Central memory CD8-positive, alpha-beta T cell (primary cell): ENCODE results near the gene XIRP2.

ENCODE experiments used
- ATAC-seq: fragments of 150-1000 bp; cut with Tn5 transposase; replicated peaks from 2 replicates; pipeline ENCODE4 v1.10.0; 2022; ENCODE audit warnings: mild to moderate bottlenecking, moderate FRiP score, moderate number of reproducible peaks; ENCODE audit not compliant: poor library complexity, severe bottlenecking; ENCODE audit errors: extremely low read depth
- DNase-seq, 2 donors: peaks; one replicate each; pipeline ENCODE4 v3.0.0; 2021; ENCODE audit warnings: low spot score in 2 of 2
- H3K27ac Mint-ChIP-seq: one replicate; pipeline ENCODE4 v1.8.0; 2022; ENCODE audit warnings: low read depth, mild to moderate bottlenecking, moderate library complexity, mixed read lengths
- H3K27me3 Mint-ChIP-seq: one replicate; pipeline ENCODE4 v1.8.0; 2022; ENCODE audit warnings: mixed read lengths
- H3K36me3 Mint-ChIP-seq: one replicate; pipeline ENCODE4 v1.8.0; 2022; ENCODE audit warnings: mild to moderate bottlenecking, moderate library complexity, mixed read lengths; ENCODE audit not compliant: insufficient read depth
- H3K4me1 Mint-ChIP-seq: one replicate; pipeline ENCODE4 v1.8.0; 2022; ENCODE audit warnings: mixed read lengths
- H3K4me3 Mint-ChIP-seq: one replicate; pipeline ENCODE4 v1.8.0; 2022; ENCODE audit warnings: mild to moderate bottlenecking, moderate library complexity, mixed read lengths
- H3K9me3 Mint-ChIP-seq: one replicate; pipeline ENCODE4 v1.8.0; 2022; ENCODE audit warnings: mixed read lengths

Gene XIRP2

GRCh38 chr2:167132066-167132465 lies 243.8 kb downstream of the XIRP2 start:
- no peak for DNase-seq
- Mint-ChIP-seq H3K4me1 (no peaks in the 10 kb centered on the region), H3K27ac (no peak overlapping the region), H3K27me3 (no peaks in the 10 kb centered on the region), H3K36me3 (no peaks in the 10 kb centered on the region), H3K4me3 (no peak overlapping the region), H3K9me3 (peaks cover 2% of the 10 kb centered on the region)
- no peak for ATAC-seq

GRCh38 chr2:167132906-167133555 lies 244.8 kb downstream of the XIRP2 start:
- no peak for DNase-seq
- H3K4me3 Mint-ChIP-seq, result no peak overlapping the region
- H3K27me3 Mint-ChIP-seq, result no peaks in the 10 kb centered on the region
- H3K9me3 Mint-ChIP-seq, result no peaks in the 10 kb centered on the region
- ATAC-seq, result no peak
- no peaks in the 10 kb centered on the region for H3K4me1 Mint-ChIP-seq
- no peaks in the 10 kb centered on the region for H3K36me3 Mint-ChIP-seq
- H3K27ac Mint-ChIP-seq, result no peak overlapping the region

- no peaks in the 10 kb centered on the region for H3K4me1 Mint-ChIP-seq
- no peaks in the 10 kb centered on the region for H3K9me3 Mint-ChIP-seq
- H3K27ac Mint-ChIP-seq, result no peak overlapping the region
- no peak overlapping the region for H3K4me3 Mint-ChIP-seq
- H3K27me3 Mint-ChIP-seq, result no peaks in the 10 kb centered on the region
- DNase-seq, result no peak
- ATAC-seq, result no peak
- H3K36me3 Mint-ChIP-seq, result no peaks in the 10 kb centered on the region
Observed at GRCh38 chr2:167133614-167134013, 245.3 kb downstream of the XIRP2 start.

- Mint-ChIP-seq H3K27me3 (no peaks in the 10 kb centered on the region), H3K4me3 (no peak overlapping the region), H3K27ac (no peak overlapping the region), H3K36me3 (no peaks in the 10 kb centered on the region), H3K4me1 (no peaks in the 10 kb centered on the region), H3K9me3 (no peaks in the 10 kb centered on the region)
- ATAC-seq (no peak), DNase-seq (no peak)
Observed at GRCh38 chr2:167134381-167135072, 246.2 kb downstream of the XIRP2 start.

- Mint-ChIP-seq H3K4me1 (no peaks in the 10 kb centered on the region), H3K9me3 (no peaks in the 10 kb centered on the region), H3K4me3 (no peak overlapping the region), H3K27me3 (no peaks in the 10 kb centered on the region), H3K36me3 (no peaks in the 10 kb centered on the region), H3K27ac (no peak overlapping the region)
- ATAC-seq (no peak), DNase-seq (no peak)
Observed at GRCh38 chr2:167135706-167136105, 247.4 kb downstream of the XIRP2 start.

- Mint-ChIP-seq H3K27me3 (no peaks in the 10 kb centered on the region), H3K4me3 (no peak overlapping the region), H3K4me1 (no peaks in the 10 kb centered on the region), H3K27ac (no peak overlapping the region), H3K36me3 (no peaks in the 10 kb centered on the region), H3K9me3 (no peaks in the 10 kb centered on the region)
- ATAC-seq (no peak), DNase-seq (no peak)
Observed at GRCh38 chr2:167136879-167137596, 248.8 kb downstream of the XIRP2 start.

GRCh38 chr2:167140330-167140729 lies 252.1 kb downstream of the XIRP2 start:
- ATAC-seq, result no peak

GRCh38 chr2:167140767-167141166 lies 252.5 kb downstream of the XIRP2 start:
- Mint-ChIP-seq H3K9me3 (peaks cover 6% of the 10 kb centered on the region), H3K27ac (no peak overlapping the region), H3K27me3 (no peaks in the 10 kb centered on the region), H3K4me3 (no peak overlapping the region), H3K4me1 (no peaks in the 10 kb centered on the region), H3K36me3 (peaks cover 1% of the 10 kb centered on the region)
- no peak for DNase-seq
- ATAC-seq, result no peak

More at GRCh38 chr2:167140330-167140729, 252.1 kb downstream of the XIRP2 start:
- peaks cover 6% of the 10 kb centered on the region for H3K9me3 Mint-ChIP-seq
- no peaks in the 10 kb centered on the region for H3K27me3 Mint-ChIP-seq
- no peaks in the 10 kb centered on the region for H3K4me1 Mint-ChIP-seq
- no peak for DNase-seq
- peaks cover 1% of the 10 kb centered on the region for H3K36me3 Mint-ChIP-seq
- no peak overlapping the region for H3K27ac Mint-ChIP-seq
- H3K4me3 Mint-ChIP-seq, result no peak overlapping the region

- no peaks in the 10 kb centered on the region for H3K4me1 Mint-ChIP-seq
- peaks cover 6% of the 10 kb centered on the region for H3K9me3 Mint-ChIP-seq
- no peak overlapping the region for H3K27ac Mint-ChIP-seq
- peaks cover 1% of the 10 kb centered on the region for H3K36me3 Mint-ChIP-seq
- no peaks in the 10 kb centered on the region for H3K27me3 Mint-ChIP-seq
- ATAC-seq (no peak), DNase-seq (no peak)
- H3K4me3 Mint-ChIP-seq, result no peak overlapping the region
Observed at GRCh38 chr2:167142554-167142953, 254.3 kb downstream of the XIRP2 start.

DNA sequence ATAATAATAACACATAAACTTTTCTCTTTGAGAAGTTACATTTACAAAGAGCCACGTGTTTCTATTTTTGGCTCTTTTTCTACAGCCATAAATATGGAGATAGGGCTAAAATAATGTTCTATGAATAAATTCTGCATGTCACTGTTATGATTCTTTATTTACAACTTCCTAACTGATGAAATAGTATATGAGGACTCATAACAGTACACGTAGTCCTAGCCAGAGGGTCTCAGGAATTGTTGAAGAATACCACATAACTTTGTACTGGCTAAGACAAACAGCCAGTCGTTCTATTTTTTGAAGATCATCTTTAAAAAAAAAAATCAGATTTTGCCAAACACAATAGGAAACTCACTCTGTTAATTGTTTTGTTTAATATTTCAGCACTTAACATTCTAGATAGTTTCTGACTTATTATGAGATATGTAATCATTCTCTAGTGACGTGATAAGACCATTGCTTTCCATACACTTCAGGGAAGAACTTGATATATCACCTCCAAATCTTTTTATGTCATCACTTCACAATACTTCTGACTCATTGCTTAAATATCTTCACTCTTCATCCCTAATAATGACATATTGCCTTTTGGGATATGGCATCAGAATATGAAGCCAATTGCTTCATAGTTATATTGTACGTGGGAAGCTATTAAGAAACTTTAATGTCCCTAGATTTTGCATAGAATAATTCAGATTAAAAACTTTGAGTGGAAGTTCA lies 256.1 kb downstream of the XIRP2 start:
- DNase-seq, result no peak
- H3K4me3 Mint-ChIP-seq, result no peak overlapping the region
- H3K36me3 Mint-ChIP-seq, result peaks cover 1% of the 10 kb centered on the region
- H3K27ac Mint-ChIP-seq, result no peak overlapping the region
- no peaks in the 10 kb centered on the region for H3K4me1 Mint-ChIP-seq
- H3K27me3 Mint-ChIP-seq, result no peaks in the 10 kb centered on the region
- ATAC-seq, result no peak
- H3K9me3 Mint-ChIP-seq, result peaks cover 6% of the 10 kb centered on the region

DNA sequence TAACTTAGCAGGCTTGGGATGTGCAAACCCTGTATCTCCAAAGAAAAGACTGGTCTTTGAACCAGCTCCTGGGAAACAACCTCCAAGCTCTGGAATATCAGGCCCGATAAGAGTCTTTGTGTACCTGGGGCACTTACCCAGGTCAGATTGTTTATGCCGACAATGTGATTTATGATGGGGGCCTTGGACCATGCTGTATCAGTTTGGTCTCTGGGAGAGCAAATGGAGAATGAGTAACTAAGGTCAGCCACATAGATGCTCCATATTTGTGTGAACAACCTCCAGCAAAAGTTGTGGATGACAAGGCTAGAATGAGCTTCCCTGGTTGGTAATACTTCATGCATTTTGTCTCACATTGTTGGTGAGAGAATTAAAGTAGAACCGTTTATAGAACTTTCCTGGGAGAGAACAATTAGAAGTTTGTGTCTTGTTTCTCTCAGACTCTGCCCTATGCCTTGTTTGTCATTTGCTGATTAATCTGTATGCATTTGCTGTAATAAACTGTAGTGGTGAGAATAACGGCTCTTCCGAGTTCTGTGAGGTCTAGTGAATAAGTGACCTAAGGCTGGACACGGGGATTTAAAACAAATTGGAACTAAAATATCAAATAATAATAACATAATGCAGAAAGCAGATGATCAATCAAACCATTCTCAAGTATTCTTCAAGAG lies 259.1 kb downstream of the XIRP2 start:
- peaks cover 11% of the 10 kb centered on the region for H3K9me3 Mint-ChIP-seq
- no peak for ATAC-seq
- H3K4me1 Mint-ChIP-seq, result no peaks in the 10 kb centered on the region
- H3K27ac Mint-ChIP-seq, result no peak overlapping the region
- peaks cover 1% of the 10 kb centered on the region for H3K36me3 Mint-ChIP-seq
- H3K27me3 Mint-ChIP-seq, result no peaks in the 10 kb centered on the region
- H3K4me3 Mint-ChIP-seq, result no peak overlapping the region
- DNase-seq, result no peak

GRCh38 chr2:167151894-167152293 lies 263.6 kb downstream of the XIRP2 start:
- Mint-ChIP-seq H3K4me3 (no peak overlapping the region), H3K27me3 (no peaks in the 10 kb centered on the region), H3K27ac (no peak overlapping the region)

More at GRCh38 chr2:167151894-167152293, 263.6 kb downstream of the XIRP2 start:
- peaks cover 10% of the 10 kb centered on the region for H3K9me3 Mint-ChIP-seq
- no peaks in the 10 kb centered on the region for H3K36me3 Mint-ChIP-seq
- ATAC-seq (no peak), DNase-seq (no peak)
- H3K4me1 Mint-ChIP-seq, result no peaks in the 10 kb centered on the region
